ENCODE results near the gene SLC9A3.

SLC9A3 gene

GRCh38 chr5:533243-533954, 9.2 kb upstream of the SLC9A3 start:
- Histone ChIP-seq H2BK5ac (ENCODE audit: low read length) (no peak overlapping the region), H3K4me2 (ENCODE audit: insufficient read depth, low read length, poor library complexity, severe bottlenecking) (no peak overlapping the region), H3K4ac (ENCODE audit: low read length) (no peak overlapping the region), H3K36me3 (replicated peaks in 1 of 2; ENCODE audit: control insufficient read depth in 2 of 2, insufficient read depth in 2 of 2, low read length in 2 of 2) (no peaks in the 10 kb centered on the region), H2AFZ (ENCODE audit: low read length) (peak overlapping the region; percentile 96), H2BK120ac (ENCODE audit: low read depth, low read length) (no peak overlapping the region), H2AK5ac (ENCODE audit: low read depth, low read length) (peak overlapping the region; percentile 92), H3K9me3 (replicated peaks in 1 of 2; ENCODE audit: control insufficient read depth in 2 of 2, insufficient read depth in 1 of 2, low read depth in 1 of 2, low read length in 2 of 2) (no peaks in the 10 kb centered on the region), H3K27me3 (ENCODE audit: control insufficient read depth in 3 of 3, insufficient read depth in 3 of 3, low read depth in 1 of 3, low read length in 3 of 3) (peaks cover 0 to 65% (median 25%) of the 10 kb centered on the region in 3 experiments), H2BK12ac (ENCODE audit: low read length) (peak overlapping the region; percentile 73), H3K23ac (ENCODE audit: low read depth, low read length, poor library complexity) (peak overlapping the region; percentile 31), H3K4me1 (ENCODE audit: control insufficient read depth in 2 of 2, insufficient read depth in 1 of 2, low read depth in 1 of 2, low read length in 2 of 2) (peaks cover 22 to 39% of the 10 kb centered on the region in 2 donors), H4K91ac (ENCODE audit: low read depth, low read length, poor library complexity) (no peak overlapping the region), H3K27ac (replicated peaks; ENCODE audit: low read length) (no peak overlapping the region), H4K8ac (ENCODE audit: low read depth, low read length) (peak overlapping the region; percentile 82), H3K18ac (ENCODE audit: low read length) (peak overlapping the region; percentile 80), H3K4me3 (ENCODE audit: low read length in 2 of 2) (no peak overlapping the region), H3K9ac (ENCODE audit: low read depth, low read length, poor library complexity) (peak overlapping the region; percentile 70), H3K14ac (ENCODE audit: low read length) (peak overlapping the region; percentile 89), H2BK15ac (ENCODE audit: low read length) (peak overlapping the region; percentile 96), H3K79me1 (ENCODE audit: low read depth, low read length) (no peaks in the 10 kb centered on the region)
- no peak for DNase-seq (ENCODE audit: low spot score)
- no CpG with 5 or more reads among the region's 24 CpGs for WGBS, 2 donors (ENCODE audit: extremely low coverage in 2 of 2, insufficient read length in 2 of 2, insufficient replicate concordance in 1 of 2)

- Histone ChIP-seq H4K91ac (ENCODE audit: low read depth, low read length, poor library complexity) (no peak overlapping the region), H3K23ac (ENCODE audit: low read depth, low read length, poor library complexity) (peak overlapping the region; percentile 65), H3K4me3 (ENCODE audit: low read length in 2 of 2) (no peak overlapping the region), H2AFZ (ENCODE audit: low read length) (peak overlapping the region; percentile 96), H3K36me3 (replicated peaks in 1 of 2; ENCODE audit: control insufficient read depth in 2 of 2, insufficient read depth in 2 of 2, low read length in 2 of 2) (no peaks in the 10 kb centered on the region), H2BK15ac (ENCODE audit: low read length) (peak overlapping the region; percentile 96), H3K79me1 (ENCODE audit: low read depth, low read length) (no peaks in the 10 kb centered on the region), H2AK5ac (ENCODE audit: low read depth, low read length) (peak overlapping the region; percentile 92), H3K27me3 (ENCODE audit: control insufficient read depth in 3 of 3, insufficient read depth in 3 of 3, low read depth in 1 of 3, low read length in 3 of 3) (peaks cover 2 to 68% (median 32%) of the 10 kb centered on the region in 3 experiments), H3K18ac (ENCODE audit: low read length) (peak overlapping the region; percentile 80), H4K8ac (ENCODE audit: low read depth, low read length) (no peak overlapping the region), H2BK120ac (ENCODE audit: low read depth, low read length) (no peak overlapping the region), H2BK5ac (ENCODE audit: low read length) (no peak overlapping the region), H3K4me2 (ENCODE audit: insufficient read depth, low read length, poor library complexity, severe bottlenecking) (no peak overlapping the region), H3K9me3 (replicated peaks in 1 of 2; ENCODE audit: control insufficient read depth in 2 of 2, insufficient read depth in 1 of 2, low read depth in 1 of 2, low read length in 2 of 2) (no peaks in the 10 kb centered on the region), H3K4me1 (ENCODE audit: control insufficient read depth in 2 of 2, insufficient read depth in 1 of 2, low read depth in 1 of 2, low read length in 2 of 2) (peaks cover 22 to 39% of the 10 kb centered on the region in 2 donors), H3K27ac (replicated peaks; ENCODE audit: low read length) (no peak overlapping the region), H3K9ac (ENCODE audit: low read depth, low read length, poor library complexity) (peak overlapping the region; percentile 37), H3K4ac (ENCODE audit: low read length) (no peak overlapping the region), H3K14ac (ENCODE audit: low read length) (peak overlapping the region; percentile 89), H2BK12ac (ENCODE audit: low read length) (peak overlapping the region; percentile 73)
- no CpG with 5 or more reads among the region's 25 CpGs for WGBS, 2 donors (ENCODE audit: extremely low coverage in 2 of 2, insufficient read length in 2 of 2, insufficient replicate concordance in 1 of 2)
- no peak for DNase-seq (ENCODE audit: low spot score)
These were observed 8.4 kb upstream of the SLC9A3 start for GRCh38 chr5:532521-533242.

GRCh38 chr5:531749-532315, 7.6 kb upstream of the SLC9A3 start:
- Histone ChIP-seq H4K91ac (ENCODE audit: low read depth, low read length, poor library complexity) (no peak overlapping the region), H3K9ac (ENCODE audit: low read depth, low read length, poor library complexity) (no peak overlapping the region), H3K79me1 (ENCODE audit: low read depth, low read length) (no peaks in the 10 kb centered on the region), H3K27me3 (ENCODE audit: control insufficient read depth in 3 of 3, insufficient read depth in 3 of 3, low read depth in 1 of 3, low read length in 3 of 3) (peaks cover 8 to 77% (median 40%) of the 10 kb centered on the region in 3 experiments), H2BK120ac (ENCODE audit: low read depth, low read length) (no peak overlapping the region), H3K4me2 (ENCODE audit: insufficient read depth, low read length, poor library complexity, severe bottlenecking) (no peak overlapping the region), H3K18ac (ENCODE audit: low read length) (peak overlapping the region; percentile 66), H3K4me3 (ENCODE audit: low read length in 2 of 2) (no peak overlapping the region), H2AFZ (ENCODE audit: low read length) (no peak overlapping the region), H4K8ac (ENCODE audit: low read depth, low read length) (no peak overlapping the region), H2BK12ac (ENCODE audit: low read length) (peak overlapping the region; percentile 14), H3K36me3 (replicated peaks in 1 of 2; ENCODE audit: control insufficient read depth in 2 of 2, insufficient read depth in 2 of 2, low read length in 2 of 2) (no peaks in the 10 kb centered on the region), H3K27ac (replicated peaks; ENCODE audit: low read length) (no peak overlapping the region), H3K23ac (ENCODE audit: low read depth, low read length, poor library complexity) (no peak overlapping the region), H3K4me1 (ENCODE audit: control insufficient read depth in 2 of 2, insufficient read depth in 1 of 2, low read depth in 1 of 2, low read length in 2 of 2) (peaks cover 22 to 39% of the 10 kb centered on the region in 2 donors), H3K14ac (ENCODE audit: low read length) (peak overlapping the region; percentile 63), H2BK5ac (ENCODE audit: low read length) (peak overlapping the region; percentile 78), H3K9me3 (replicated peaks in 1 of 2; ENCODE audit: control insufficient read depth in 2 of 2, insufficient read depth in 1 of 2, low read depth in 1 of 2, low read length in 2 of 2) (no peaks in the 10 kb centered on the region), H2BK15ac (ENCODE audit: low read length) (no peak overlapping the region), H2AK5ac (ENCODE audit: low read depth, low read length) (peak overlapping the region; percentile 65), H3K4ac (ENCODE audit: low read length) (no peak overlapping the region)
- no peak for DNase-seq (ENCODE audit: low spot score)
- no CpG with 5 or more reads among the region's 13 CpGs for WGBS, 2 donors (ENCODE audit: extremely low coverage in 2 of 2, insufficient read length in 2 of 2, insufficient replicate concordance in 1 of 2)

Measured in neuronal stem cell (in vitro differentiated cells).